HG03432 (cell line): ENCODE measurements around the gene TMEM196.

ENCODE experiments used
- ATAC-seq: cut with Tn5 transposase; IDR thresholded peaks from one replicate; pipeline ENCODE4 v1.9.1; 2021; ENCODE audit warnings: mild to moderate bottlenecking, moderate library complexity; ENCODE audit not compliant: unreplicated experiment

The TMEM196 gene

DNA sequence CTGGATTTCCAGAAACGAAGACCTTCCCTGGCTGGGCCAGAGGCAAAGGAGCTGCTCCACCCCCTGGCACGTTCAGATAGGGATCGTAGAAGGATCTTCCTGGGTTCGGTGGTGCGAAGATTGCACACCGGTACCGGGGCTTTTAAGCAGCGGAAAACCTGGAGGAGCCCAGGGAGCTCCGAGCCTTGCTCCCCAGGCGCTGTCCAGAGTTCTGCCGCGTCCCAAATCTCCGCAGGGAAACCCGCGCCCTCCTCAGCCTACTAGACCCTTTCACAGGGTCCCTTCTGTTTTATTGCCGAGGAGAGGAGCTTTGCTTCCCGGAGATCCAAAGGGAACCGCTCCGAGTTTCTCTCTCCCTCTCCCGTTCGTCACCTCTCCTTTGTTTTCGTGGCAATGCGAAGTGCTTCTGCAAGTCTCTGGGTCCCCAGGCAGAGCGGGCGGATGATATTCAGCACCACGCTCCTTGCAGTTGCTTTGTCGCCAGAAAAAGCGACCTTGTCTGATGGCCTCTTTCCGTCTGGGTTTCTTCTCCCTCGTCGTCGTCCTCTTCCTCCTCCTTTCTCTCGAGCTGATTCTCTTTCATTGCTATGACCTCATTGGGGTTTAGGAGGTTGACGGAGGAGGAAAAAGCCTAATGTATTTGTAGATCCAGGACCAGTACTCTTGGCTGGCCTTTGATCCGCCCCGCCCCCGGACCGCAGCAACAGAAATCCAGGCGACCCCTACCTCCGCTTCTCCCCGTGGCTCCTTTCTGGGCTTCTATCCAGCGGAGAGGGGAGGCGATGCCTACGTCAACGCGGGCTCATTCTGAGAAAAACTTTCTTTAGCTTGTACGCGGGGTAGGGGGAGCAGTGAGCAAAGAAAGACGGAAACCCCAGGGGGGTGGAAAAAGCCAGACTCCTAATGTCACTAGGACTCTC, at the start of gene TMEM196:
Gene TMEM196 (minus strand): TSS at position 777 of the 920 bp plus-strand sequence. CDS start 921 bp downstream, outside the sequence.
- no peak for ATAC-seq

GRCh38 chr7:19816128-19816527, 42.7 kb upstream of the TMEM196 start:
- no peak for ATAC-seq

GRCh38 chr7:19815546-19815945, 42.1 kb upstream of the TMEM196 start:
- no peak for ATAC-seq

DNA sequence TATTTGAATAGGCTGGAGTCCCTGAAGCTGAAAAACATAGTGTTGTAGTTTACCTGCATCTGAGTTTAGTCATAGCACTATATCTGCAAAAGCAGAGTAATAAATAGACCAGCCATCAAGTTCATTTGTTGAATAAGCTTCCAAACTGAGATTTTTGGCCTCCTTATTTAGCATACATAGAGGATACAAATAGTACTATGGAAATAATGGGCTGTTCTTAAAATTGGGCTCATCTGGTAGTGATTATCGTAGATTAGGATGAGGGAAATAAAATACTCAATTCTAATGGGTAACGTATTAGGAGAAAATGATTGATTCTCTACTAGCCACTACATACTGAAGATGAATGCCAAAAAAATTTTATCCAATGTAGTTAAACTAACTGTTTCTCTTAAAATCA, 41.4 kb upstream of the TMEM196 start:
- no peak for ATAC-seq

DNA sequence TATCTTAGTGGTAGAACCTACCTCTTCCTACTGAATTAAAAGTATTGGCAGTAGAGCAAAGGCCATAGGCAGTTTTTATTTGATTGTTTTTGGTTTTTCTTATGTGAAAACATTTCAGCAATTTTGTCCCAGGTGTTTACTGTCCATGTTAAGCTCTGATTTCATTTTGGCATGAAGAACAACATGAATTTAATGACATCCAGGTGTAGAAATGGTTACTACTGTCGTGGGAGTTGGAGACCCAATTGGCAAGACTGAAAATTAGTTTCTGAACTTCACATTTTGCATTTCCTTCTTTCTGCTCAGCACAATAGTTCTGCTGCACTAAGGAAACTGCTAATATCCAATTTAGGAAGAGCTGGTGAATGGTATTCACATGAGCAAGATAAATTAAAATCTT, 38.0 kb upstream of the TMEM196 start:
- no peak for ATAC-seq

- ATAC-seq, result no peak
Observed at GRCh38 chr7:19798986-19799385, 25.6 kb upstream of the TMEM196 start.

GRCh38 chr7:19783541-19783940, 10.1 kb upstream of the TMEM196 start:
- ATAC-seq, result no peak

- ATAC-seq, result no peak
Observed at GRCh38 chr7:19776981-19777380, 3.6 kb upstream of the TMEM196 start.

- ATAC-seq, result no peak
Observed at GRCh38 chr7:19775578-19775977, 2.2 kb upstream of the TMEM196 start.

GRCh38 chr7:19772306-19772705, 1.1 kb downstream of the TMEM196 start:
- ATAC-seq, result no peak

DNA sequence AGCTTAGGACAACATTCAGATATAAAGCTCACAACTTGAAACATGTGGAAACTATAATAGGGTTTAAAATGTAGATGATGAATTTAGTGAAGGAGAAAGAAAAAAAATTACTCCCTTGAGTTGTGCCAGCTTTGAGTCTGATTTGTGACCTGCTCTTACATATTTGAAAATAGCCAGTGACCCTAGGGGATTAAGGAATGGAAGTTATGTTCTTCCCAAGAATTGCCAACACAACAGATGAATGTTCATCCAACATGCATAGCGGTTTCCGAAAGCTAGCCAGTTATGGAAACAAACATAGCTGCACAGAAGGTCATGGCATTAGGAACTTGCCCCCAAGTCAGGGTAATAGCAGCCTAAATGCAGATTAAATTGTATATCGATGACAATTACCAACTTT, 10.8 kb downstream of the TMEM196 start:
- ATAC-seq, result no peak

DNA sequence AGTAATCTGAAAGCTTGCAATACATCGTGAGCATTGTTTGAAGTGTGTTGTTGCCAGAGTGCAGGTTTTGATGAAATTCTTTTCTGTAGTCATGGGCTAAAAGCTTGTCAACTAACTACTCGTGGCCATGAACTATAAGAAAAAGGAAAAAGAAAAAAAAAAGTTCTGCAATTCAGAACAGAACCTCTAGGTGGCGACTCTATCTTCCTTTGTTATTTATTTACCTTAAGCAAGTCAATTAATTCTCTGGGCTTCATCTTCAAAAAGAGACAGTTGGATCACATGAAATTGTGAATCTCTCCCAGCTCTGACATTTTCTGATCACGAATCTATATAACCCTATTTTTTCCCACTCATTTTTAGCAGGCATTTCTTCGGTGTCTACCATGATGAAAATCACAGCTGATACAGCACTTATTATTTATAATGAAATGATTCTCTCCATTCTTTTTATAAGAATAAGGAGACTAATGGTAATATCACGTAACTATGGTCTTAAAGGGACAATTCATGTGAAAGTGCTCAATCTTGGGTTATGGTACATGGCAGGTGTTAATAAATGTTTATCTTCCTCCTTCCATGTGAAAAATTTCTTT, 18.8 kb downstream of the TMEM196 start:
- no peak for ATAC-seq

DNA sequence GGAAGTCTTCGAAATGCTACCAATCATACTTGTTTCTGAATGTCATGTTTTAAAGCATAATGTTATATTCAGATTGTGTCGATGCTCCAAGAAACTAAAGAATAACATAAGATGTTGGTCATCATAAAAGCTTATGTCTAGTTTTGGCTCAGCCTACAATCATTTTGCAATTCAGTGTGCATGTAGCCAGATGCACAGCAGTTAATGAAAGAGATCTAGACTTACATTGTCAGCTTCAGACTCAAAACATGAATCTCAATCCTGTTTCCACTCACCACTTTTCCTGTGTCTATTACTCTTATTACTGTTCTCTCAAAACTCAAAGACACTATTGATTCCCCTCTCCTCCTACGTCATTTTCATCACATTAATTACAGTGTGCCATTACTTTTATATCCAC, 21.4 kb downstream of the TMEM196 start:
- no peak for ATAC-seq

DNA sequence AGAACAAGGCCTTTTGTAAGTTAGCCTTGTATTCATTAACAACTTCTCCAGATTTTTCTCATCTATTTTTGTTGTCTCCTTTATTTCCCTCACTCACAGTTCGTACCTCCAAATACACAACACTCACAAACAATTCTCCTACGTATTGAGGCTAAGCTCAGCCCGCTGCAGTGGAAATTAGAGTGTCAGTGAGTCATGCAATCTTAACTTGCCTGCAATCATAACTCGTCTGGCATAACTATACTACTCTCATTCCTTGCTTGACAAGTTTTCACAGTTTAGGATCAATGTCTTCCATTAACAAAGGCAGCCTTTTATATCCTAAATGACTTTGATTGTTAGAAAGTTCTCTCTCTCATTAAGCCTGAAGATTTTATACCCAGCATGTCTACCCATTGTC, 23.8 kb downstream of the TMEM196 start:
- ATAC-seq, result no peak

- no peak for ATAC-seq
Observed at GRCh38 chr7:19747740-19748339, 25.6 kb downstream of the TMEM196 start.

DNA sequence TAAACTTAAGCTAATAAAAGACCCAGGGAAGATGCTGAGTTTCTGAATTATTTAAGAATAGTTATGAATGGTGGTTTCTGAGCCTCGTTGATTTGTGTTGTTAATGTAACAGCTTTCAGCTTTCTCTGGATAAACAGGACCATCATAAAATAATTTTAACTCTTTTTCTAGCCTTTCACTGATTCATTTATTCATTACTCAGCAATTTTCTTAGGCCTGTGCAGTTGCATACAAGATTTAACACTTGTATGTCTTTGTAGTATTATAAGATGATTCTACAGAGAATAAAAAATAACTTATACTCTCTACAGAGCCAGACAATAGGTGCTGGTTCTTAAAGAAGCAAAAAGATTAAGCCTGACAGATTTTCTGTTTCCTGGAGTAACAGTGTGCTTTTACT, 29.3 kb downstream of the TMEM196 start:
- no peak for ATAC-seq

GRCh38 chr7:19728716-19729115, 44.7 kb downstream of the TMEM196 start:
- ATAC-seq, result no peak

DNA sequence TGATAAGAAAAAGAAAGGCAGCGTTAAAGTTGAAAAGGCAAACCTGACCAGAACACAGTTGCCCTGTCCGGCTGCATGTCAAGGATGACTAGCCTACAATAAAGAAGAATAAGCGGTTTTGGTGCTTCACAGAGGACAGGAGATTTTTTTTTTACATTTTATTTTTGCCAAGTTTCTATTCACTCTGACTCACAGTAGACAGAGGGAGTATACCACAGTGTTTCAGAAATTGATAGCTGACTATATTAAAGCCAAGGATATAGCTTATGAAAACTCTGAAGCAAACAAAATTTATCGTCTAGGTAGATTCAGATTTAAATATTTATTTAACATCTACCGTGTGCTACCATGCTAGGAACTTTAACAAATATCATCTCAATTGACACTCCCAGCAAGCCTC, 47.6 kb downstream of the TMEM196 start:
- ATAC-seq, result no peak

DNA sequence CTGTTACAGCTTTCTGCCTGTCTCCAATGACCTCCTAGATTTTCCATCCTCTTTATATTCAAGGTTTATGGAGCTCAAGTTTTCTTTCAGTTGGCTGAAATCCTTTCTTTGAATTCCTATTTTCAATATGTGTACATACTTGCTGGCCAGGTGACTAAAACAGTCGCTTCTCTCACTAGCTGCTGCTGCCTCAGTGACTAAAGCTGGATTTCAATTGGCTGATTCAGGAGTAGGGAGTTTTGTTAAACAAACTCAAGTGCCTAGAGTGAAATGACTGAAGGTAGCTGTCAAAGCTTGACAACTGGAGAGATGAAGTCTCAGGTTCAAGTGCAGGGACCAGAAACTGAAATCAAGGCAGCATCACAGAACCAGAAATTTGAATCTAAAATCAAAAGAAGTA, 57.9 kb downstream of the TMEM196 start:
- no peak for ATAC-seq

GRCh38 chr7:19713676-19714075, 59.7 kb downstream of the TMEM196 start:
- ATAC-seq, result no peak

- ATAC-seq, result no peak
Observed at GRCh38 chr7:19709249-19709578, 64.2 kb downstream of the TMEM196 start.
